ENCODE measurements around the gene ALOX5AP.

GRCh38 chr13:30805132-30805537, 69.8 kb downstream of the ALOX5AP start:
- TF ChIP-seq CTCF (conservative IDR thresholded peaks at IDR 0.05; ENCODE audit: low read depth, low read length) (no peak), EZH2 (IDR thresholded peaks at IDR 0.05; ENCODE audit: low read length, unreplicated experiment) (no peak)

All from PC-3 (cell line).